Sigmoid colon (tissue), 4 donors: ENCODE data around the gene ITPR1.

Experiments
- EP300 ChIP-seq, 4 donors: sonication (generic); formaldehyde crosslinking; IDR thresholded peaks; one replicate each; pipeline ENCODE4 v1.6.1; 2017; ENCODE audit warnings: antibody characterized with exemption in 4 of 4
- POLR2A ChIP-seq, 2 donors: fragments of 450-650 bp; IDR thresholded peaks; one replicate each; pipeline ENCODE4 v1.6.1; 2016; ENCODE audit warnings: antibody characterized with exemption in 2 of 2, mild to moderate bottlenecking in 2 of 2, moderate library complexity in 2 of 2
- POLR2AphosphoS5 ChIP-seq, 4 donors: sonication (generic); formaldehyde crosslinking; IDR thresholded peaks; one replicate each; pipeline ENCODE4 v1.6.1; 2017; ENCODE audit warnings: antibody characterized with exemption in 4 of 4
- TF ChIP-seq, protein P1 (sequence below), 4 experiments: fragments of 450-650 bp in 3 of 4; fragments of 200-600 bp in 1 of 4; IDR thresholded peaks; one replicate each; pipeline ENCODE4 v1.5.1; 2016 to 2019; ENCODE audit warnings: antibody characterized with exemption in 4 of 4, mild to moderate bottlenecking in 3 of 4, moderate library complexity in 2 of 4

DNA sequence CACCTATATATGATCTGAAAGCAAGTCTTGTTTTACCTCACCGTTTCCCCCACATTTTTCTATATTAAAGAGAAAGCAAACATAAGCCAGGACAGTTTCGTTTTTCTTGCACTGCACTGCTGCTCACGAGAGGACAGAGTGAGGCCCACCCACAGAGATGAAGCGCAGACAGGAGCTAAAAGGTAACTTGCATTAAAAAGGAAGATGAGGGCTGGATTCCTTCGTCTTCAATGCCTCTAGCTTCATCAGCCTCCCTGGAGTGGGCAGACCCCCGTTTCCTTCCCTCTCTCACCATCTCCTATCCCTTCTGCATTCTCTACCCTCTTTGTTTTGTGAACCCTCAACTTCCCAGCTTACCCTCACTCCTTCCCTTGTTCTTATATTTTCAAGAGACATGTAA is 45.0 kb upstream of the ITPR1 start:
- no peak for TF ChIP-seq POLR2AphosphoS5 (IDR thresholded peaks at IDR 0.05)
- TF ChIP-seq, protein P1, sequence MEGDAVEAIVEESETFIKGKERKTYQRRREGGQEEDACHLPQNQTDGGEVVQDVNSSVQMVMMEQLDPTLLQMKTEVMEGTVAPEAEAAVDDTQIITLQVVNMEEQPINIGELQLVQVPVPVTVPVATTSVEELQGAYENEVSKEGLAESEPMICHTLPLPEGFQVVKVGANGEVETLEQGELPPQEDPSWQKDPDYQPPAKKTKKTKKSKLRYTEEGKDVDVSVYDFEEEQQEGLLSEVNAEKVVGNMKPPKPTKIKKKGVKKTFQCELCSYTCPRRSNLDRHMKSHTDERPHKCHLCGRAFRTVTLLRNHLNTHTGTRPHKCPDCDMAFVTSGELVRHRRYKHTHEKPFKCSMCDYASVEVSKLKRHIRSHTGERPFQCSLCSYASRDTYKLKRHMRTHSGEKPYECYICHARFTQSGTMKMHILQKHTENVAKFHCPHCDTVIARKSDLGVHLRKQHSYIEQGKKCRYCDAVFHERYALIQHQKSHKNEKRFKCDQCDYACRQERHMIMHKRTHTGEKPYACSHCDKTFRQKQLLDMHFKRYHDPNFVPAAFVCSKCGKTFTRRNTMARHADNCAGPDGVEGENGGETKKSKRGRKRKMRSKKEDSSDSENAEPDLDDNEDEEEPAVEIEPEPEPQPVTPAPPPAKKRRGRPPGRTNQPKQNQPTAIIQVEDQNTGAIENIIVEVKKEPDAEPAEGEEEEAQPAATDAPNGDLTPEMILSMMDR (IDR thresholded peaks at IDR 0.05): no peak
- no peak for TF ChIP-seq POLR2A (IDR thresholded peaks at IDR 0.05)
- no peak for TF ChIP-seq EP300 (IDR thresholded peaks at IDR 0.05)
